PC-9 (cell line): ENCODE results near the gene ADIPOR2. TPM values are rescaled to one million over a fixed set of nuclear protein-coding genes. Genes with fewer than 3 reads are reported as not detected.
"Not testable (repeated sequence)": the region's sequence is repeated elsewhere in the genome, so short reads cannot be mapped to it uniquely, and the experiment has no call there.

ENCODE experiments used
- BruUV-seq: library from RNA; stranded (reverse); fragments of 400-500 nt; replicated peaks from 2 replicates; lab custom pipeline; 2021; lab: Mats Ljungman, UMichigan
- CTCF ChIA-PET: fragments of 300-600 bp; sonication (Branson Sonifier 250); formaldehyde crosslinking; loops from one replicate; lab custom pipeline; 2022; ENCODE audit warnings: antibody characterized with exemption; lab: Charles Lee
- POLR2A ChIA-PET: fragments of 300-600 bp; sonication (Branson Sonifier 250); formaldehyde crosslinking; loops from one replicate; lab custom pipeline; 2022; ENCODE audit warnings: antibody characterized with exemption; ENCODE audit not compliant: unreplicated experiment; lab: Charles Lee
- DNase-seq, 2 experiments: peaks; one replicate each; pipeline versions ENCODE4 v3.0.0 to v3.0.0-alpha.2; 2015 to 2022; ENCODE audit warnings: mixed read lengths in 1 of 2
- H2AFZ ChIP-seq: fragments of 200-600 bp; sonication (generic); 2 replicates; pipeline ENCODE4 v1.8.1; 2017; ENCODE audit warnings: antibody characterized with exemption
- H3F3A ChIP-seq: fragments of 200-600 bp; sonication (generic); 2 replicates; pipeline ENCODE4 v1.8.1; 2017; ENCODE audit warnings: antibody characterized with exemption, mild to moderate bottlenecking, low read depth; ENCODE audit not compliant: insufficient read depth
- H3K27ac ChIP-seq: fragments of 200-600 bp; sonication (generic); 2 replicates; pipeline ENCODE4 v1.6.1; 2016; ENCODE audit warnings: mixed run types
- H3K27me3 ChIP-seq: fragments of 200-600 bp; sonication (generic); 2 replicates; pipeline ENCODE4 v1.6.1; 2016; ENCODE audit warnings: low read depth, mixed run types; ENCODE audit not compliant: insufficient read depth
- H3K36me3 ChIP-seq: fragments of 200-600 bp; sonication (generic); 2 replicates; pipeline ENCODE4 v1.6.1; 2016; ENCODE audit warnings: low read depth, mixed run types
- H3K4me1 ChIP-seq: fragments of 200-600 bp; sonication (generic); replicated peaks from 2 replicates; pipeline ENCODE4 v1.6.1; 2016; ENCODE audit warnings: mixed run types; ENCODE audit not compliant: insufficient read depth
- H3K4me2 ChIP-seq: fragments of 200-600 bp; sonication (generic); 2 replicates; pipeline ENCODE4 v1.6.1; 2017; ENCODE audit warnings: mixed run types
- H3K4me3 ChIP-seq: fragments of 200-600 bp; sonication (generic); 2 replicates; pipeline ENCODE4 v1.6.1; 2016; ENCODE audit warnings: mixed run types
- H3K79me2 ChIP-seq: fragments of 200-600 bp; sonication (generic); 2 replicates; pipeline ENCODE4 v1.6.1; 2017; ENCODE audit warnings: low read depth, mixed run types
- H3K9me2 ChIP-seq: fragments of 200-600 bp; sonication (generic); 2 replicates; pipeline ENCODE4 v1.8.1; 2017; ENCODE audit warnings: mild to moderate bottlenecking; ENCODE audit not compliant: insufficient read depth
- H3K9me3 ChIP-seq: fragments of 200-600 bp; sonication (generic); 2 replicates; pipeline ENCODE4 v1.8.1; 2016; ENCODE audit warnings: low read depth; ENCODE audit not compliant: insufficient read depth
- H4K20me1 ChIP-seq: fragments of 200-600 bp; sonication (generic); 2 replicates; pipeline ENCODE4 v1.8.1; 2017; ENCODE audit not compliant: insufficient read depth
- CTCF ChIP-seq: fragments of 200-600 bp; sonication (generic); conservative IDR thresholded peaks from 2 replicates; pipeline ENCODE4 v1.6.1; 2017; ENCODE audit warnings: mixed run types, antibody characterized with exemption, mild to moderate bottlenecking, moderate library complexity
- EZH2 ChIP-seq: fragments of 200-600 bp; sonication (generic); IDR thresholded peaks from 2 replicates; pipeline ENCODE4 v1.8.0; 2017; ENCODE audit warnings: antibody characterized with exemption, low read depth
- intact Hi-C: fragments of 100-400 bp; cut with micrococcal nuclease; formaldehyde crosslinking; loops from one replicate; pipeline ENCODE4 v1.10.0; 2022; ENCODE audit not compliant: unreplicated experiment
- total RNA-seq: library from RNA; stranded (reverse); gene quantifications from 2 replicates; pipeline ENCODE4 v1.2.3, GENCODE V29; 2021

ADIPOR2 gene
- total RNA-seq, 1 experiment from 2014 or later: 107 TPM

- Histone ChIP-seq H3K9me2 (no peaks in the 10 kb centered on the region), H3K79me2 (peaks cover 100% of the 10 kb centered on the region), H3K4me3 (no peak overlapping the region), H3K27ac (no peak overlapping the region), H3F3A (peaks cover 8% of the 10 kb centered on the region), H3K9me3 (no peaks in the 10 kb centered on the region), H3K4me1 (peaks cover 21% of the 10 kb centered on the region), H4K20me1 (peaks cover 34% of the 10 kb centered on the region; the same call in 1 of the 2 replicates), H3K36me3 (peaks cover 12% of the 10 kb centered on the region), H3K27me3 (no peaks in the 10 kb centered on the region), H3K4me2 (0 out of 2 replicates have a peak overlapping the region, but pooled peaks have one; percentile 5), H2AFZ (no peak overlapping the region)
- intact Hi-C loops: no loop called here
- CTCF ChIA-PET: no interaction called here
- POLR2A ChIA-PET: no interaction called here
- peak in 1 of 2 experiments; percentile 25 for DNase-seq
- TF ChIP-seq CTCF (no peak), EZH2 (no peak)
- no TSS peak for BruUV-seq
Observed at GRCh38 chr12:1705774-1706631, 15.1 kb downstream of the ADIPOR2 start.

GRCh38 chr12:1706632-1706980 is 15.7 kb downstream of the ADIPOR2 start:
- Histone ChIP-seq H3K9me2 (no peaks in the 10 kb centered on the region), H3K27ac (peak overlapping the region; percentile 6; the same call in 1 of the 2 replicates), H3K79me2 (peaks cover 100% of the 10 kb centered on the region), H4K20me1 (peaks cover 34% of the 10 kb centered on the region; the same call in 1 of the 2 replicates), H3K9me3 (no peaks in the 10 kb centered on the region), H3K4me2 (no peak overlapping the region), H3K36me3 (peaks cover 12% of the 10 kb centered on the region), H3K4me1 (peaks cover 25% of the 10 kb centered on the region), H3K4me3 (no peak overlapping the region), H3F3A (peaks cover 8% of the 10 kb centered on the region), H3K27me3 (no peaks in the 10 kb centered on the region), H2AFZ (no peak overlapping the region)
- no TSS peak for BruUV-seq
- intact Hi-C loops: no loop called here
- DNase-seq: no peak
- ChIA-PET CTCF (no interaction called here), POLR2A (no interaction called here)
- no peak for TF ChIP-seq EZH2
- no peak for TF ChIP-seq CTCF

GRCh38 chr12:1707051-1707450 is 16.2 kb downstream of the ADIPOR2 start:
- Histone ChIP-seq H3F3A (peaks cover 8% of the 10 kb centered on the region), H3K9me2 (no peaks in the 10 kb centered on the region), H3K27ac (peak overlapping the region; percentile 6; the same call in 1 of the 2 replicates), H3K4me3 (no peak overlapping the region), H4K20me1 (peaks cover 34% of the 10 kb centered on the region; the same call in 1 of the 2 replicates), H3K27me3 (no peaks in the 10 kb centered on the region), H3K36me3 (peaks cover 12% of the 10 kb centered on the region), H2AFZ (no peak overlapping the region), H3K4me2 (no peak overlapping the region), H3K9me3 (no peaks in the 10 kb centered on the region), H3K79me2 (peaks cover 100% of the 10 kb centered on the region), H3K4me1 (peaks cover 25% of the 10 kb centered on the region)
- ChIA-PET POLR2A (no interaction called here), CTCF (no interaction called here)
- TF ChIP-seq CTCF: no peak
- no peak for TF ChIP-seq EZH2
- intact Hi-C loops: no loop called here
- BruUV-seq: no TSS peak
- DNase-seq: no peak

- H2AFZ ChIP-seq, H3K9me3 ChIP-seq, intact Hi-C loops, CTCF ChIA-PET, H3K4me3 ChIP-seq, H3K27ac ChIP-seq, H3K9me2 ChIP-seq, H3K4me2 ChIP-seq, DNase-seq, H3K36me3 ChIP-seq, H3F3A ChIP-seq, POLR2A ChIA-PET, BruUV-seq, H3K27me3 ChIP-seq: not testable (repeated sequence)
- peaks cover 19% of the 10 kb centered on the region for H3K4me1 ChIP-seq
- peaks cover 100% of the 10 kb centered on the region for H3K79me2 ChIP-seq
- peaks cover 23% of the 10 kb centered on the region; the same call in 1 of the 2 replicates for H4K20me1 ChIP-seq
Observed at GRCh38 chr12:1709968-1710367, 19.1 kb downstream of the ADIPOR2 start.

DNA sequence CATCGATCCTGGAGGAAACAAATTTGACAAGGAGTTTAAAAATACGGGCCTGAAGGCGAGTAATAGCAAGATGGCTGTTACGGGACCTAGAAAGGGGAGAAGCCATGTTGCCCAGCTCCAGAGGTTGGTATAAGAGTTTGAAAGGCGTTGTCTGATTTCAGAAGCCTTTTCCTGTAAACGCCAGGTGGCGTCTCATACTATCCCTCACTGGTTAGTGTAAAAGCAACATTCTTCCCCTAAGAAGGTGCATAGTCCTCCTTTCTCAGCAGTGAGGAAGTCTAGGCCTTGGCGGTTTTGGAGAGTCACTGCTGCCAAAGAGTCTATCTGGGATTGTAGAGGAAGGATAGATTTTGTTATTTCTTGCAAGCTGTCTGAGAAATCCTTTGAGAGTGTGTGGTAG is 20.0 kb downstream of the ADIPOR2 start:
- CTCF ChIA-PET, intact Hi-C loops, H3K36me3 ChIP-seq, H3K4me3 ChIP-seq, H3K27me3 ChIP-seq, H2AFZ ChIP-seq, H3K27ac ChIP-seq, H3K9me3 ChIP-seq, H3K4me2 ChIP-seq, H3F3A ChIP-seq, DNase-seq, BruUV-seq, H3K9me2 ChIP-seq, POLR2A ChIA-PET: not testable (repeated sequence)
- peaks cover 26% of the 10 kb centered on the region for H4K20me1 ChIP-seq
- peaks cover 100% of the 10 kb centered on the region for H3K79me2 ChIP-seq
- H3K4me1 ChIP-seq: peaks cover 17% of the 10 kb centered on the region
